GM19452 (cell line): Measurements from ENCODE around the gene SSR3.
"Not testable (repeated sequence)": the region's sequence is repeated elsewhere in the genome, so short reads cannot be mapped to it uniquely, and the experiment has no call there.

Experiments used
- ATAC-seq: cut with Tn5 transposase; IDR thresholded peaks from one replicate; pipeline ENCODE4 v1.9.1; 2021; ENCODE audit not compliant: unreplicated experiment

SSR3 gene

GRCh38 chr3:156576651-156577348 is 21.9 kb upstream of the SSR3 start:
- no peak for ATAC-seq

GRCh38 chr3:156576051-156576450 is 21.1 kb upstream of the SSR3 start:
- no peak for ATAC-seq

GRCh38 chr3:156575641-156576040 is 20.7 kb upstream of the SSR3 start:
- ATAC-seq, result no peak

- ATAC-seq, result not testable (repeated sequence)
These were observed 15.0 kb upstream of the SSR3 start for GRCh38 chr3:156569881-156570280.

- ATAC-seq, result not testable (repeated sequence)
These were observed 14.1 kb upstream of the SSR3 start for GRCh38 chr3:156569016-156569415.

- ATAC-seq, result no peak
These were observed 9.2 kb upstream of the SSR3 start for GRCh38 chr3:156563900-156564682.

- ATAC-seq, result not testable (repeated sequence)
These were observed 7.6 kb upstream of the SSR3 start for GRCh38 chr3:156562486-156562885.

- ATAC-seq, result no peak
These were observed 6.6 kb upstream of the SSR3 start for GRCh38 chr3:156561533-156561932.

- no peak for ATAC-seq
These were observed 4.4 kb upstream of the SSR3 start for GRCh38 chr3:156559321-156559720.

- no peak for ATAC-seq
These were observed 3.5 kb upstream of the SSR3 start for GRCh38 chr3:156558389-156558788.

- ATAC-seq, result no peak
These were observed 439 bp downstream of the SSR3 start for GRCh38 chr3:156554515-156554841.

GRCh38 chr3:156553705-156554356 is 1.1 kb downstream of the SSR3 start:
- no peak for ATAC-seq

- ATAC-seq, result no peak
These were observed 1.9 kb downstream of the SSR3 start for GRCh38 chr3:156552973-156553372.

- no peak for ATAC-seq
These were observed 3.2 kb downstream of the SSR3 start for GRCh38 chr3:156551746-156552145.

- ATAC-seq, result no peak
These were observed 3.7 kb downstream of the SSR3 start for GRCh38 chr3:156551261-156551660.

- ATAC-seq, result no peak
These were observed 6.0 kb downstream of the SSR3 start for GRCh38 chr3:156548902-156549301.

GRCh38 chr3:156548041-156548687 is 6.8 kb downstream of the SSR3 start:
- ATAC-seq, result no peak

GRCh38 chr3:156547637-156548036 is 7.3 kb downstream of the SSR3 start:
- no peak for ATAC-seq

- ATAC-seq, result no peak
These were observed 11.8 kb downstream of the SSR3 start for GRCh38 chr3:156543043-156543555.

- ATAC-seq, result no peak
These were observed 12.5 kb downstream of the SSR3 start for GRCh38 chr3:156542101-156543042.
